GM18873 (cell line): ENCODE measurements around the gene PWP2.
"Not testable (repeated sequence)": the region's sequence is repeated elsewhere in the genome, so short reads cannot be mapped to it uniquely, and the experiment has no call there.

Experiments used
- ATAC-seq: cut with Tn5 transposase; IDR thresholded peaks from one replicate; pipeline ENCODE4 v1.9.1; 2021; ENCODE audit warnings: mild to moderate bottlenecking, moderate library complexity, moderate number of reproducible peaks; ENCODE audit not compliant: unreplicated experiment, low FRiP score

The PWP2 gene

DNA sequence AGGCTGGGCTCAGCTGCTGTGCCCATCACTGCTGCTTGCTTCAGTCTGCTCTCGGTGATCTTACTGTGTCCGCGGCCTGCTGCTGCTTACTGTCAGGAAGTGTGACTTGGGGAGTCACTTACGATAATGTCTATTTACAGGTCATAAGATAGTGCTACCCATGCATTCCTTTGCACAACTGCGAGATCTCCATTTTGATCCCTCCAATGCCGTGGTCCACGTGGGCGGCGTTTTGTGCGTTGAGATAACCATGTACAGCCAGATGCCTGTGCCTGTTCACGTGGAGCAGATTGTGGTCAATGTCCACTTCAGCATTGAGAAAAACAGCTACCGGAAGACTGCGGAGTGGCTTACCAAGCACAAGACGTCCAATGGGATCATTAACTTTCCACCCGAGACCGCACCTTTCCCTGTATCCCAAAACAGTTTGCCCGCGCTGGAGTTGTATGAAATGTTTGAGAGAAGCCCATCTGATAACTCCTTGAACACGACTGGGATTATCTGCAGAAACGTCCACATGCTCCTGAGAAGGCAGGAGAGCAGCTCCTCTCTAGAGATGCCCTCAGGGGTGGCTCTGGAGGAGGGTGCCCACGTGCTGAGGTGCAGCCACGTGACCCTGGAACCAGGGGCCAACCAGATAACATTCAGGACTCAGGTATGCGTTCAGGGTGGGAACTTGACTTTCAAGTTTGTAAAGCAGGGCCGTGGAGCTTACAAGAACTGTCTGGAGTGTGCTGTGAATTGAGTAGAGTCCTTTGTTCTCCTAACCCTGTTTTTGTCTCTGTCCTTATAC lies 24.4 kb upstream of the PWP2 start:
- ATAC-seq = no peak

DNA sequence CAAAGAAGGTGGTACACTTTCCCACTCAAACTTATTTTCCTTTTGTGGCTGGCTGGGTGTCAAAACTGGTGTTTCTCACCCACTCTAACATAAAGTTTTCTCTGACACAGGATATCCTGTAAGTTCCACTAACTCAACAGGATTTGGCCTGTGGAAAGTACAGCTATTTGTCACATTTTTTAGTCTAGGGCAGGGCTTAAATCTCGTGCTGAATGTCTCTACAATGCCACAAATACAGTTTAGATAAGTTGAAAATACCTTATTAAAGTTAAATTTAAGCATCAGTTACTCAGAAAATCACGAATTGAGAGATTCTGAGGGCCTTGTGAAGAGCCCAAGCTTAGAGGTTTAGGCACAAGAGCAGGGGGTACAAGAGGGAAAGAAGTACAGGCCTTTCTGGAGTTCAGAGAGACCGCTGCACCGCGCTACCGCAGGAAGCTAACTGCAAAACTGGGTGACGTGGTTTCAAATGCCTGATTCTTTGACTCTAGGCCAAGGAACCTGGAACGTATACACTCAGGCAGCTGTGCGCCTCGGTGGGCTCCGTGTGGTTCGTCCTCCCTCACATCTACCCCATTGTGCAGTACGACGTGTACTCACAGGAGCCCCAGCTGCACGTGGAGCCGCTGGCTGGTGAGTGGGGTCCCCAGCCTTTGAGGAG lies 23.4 kb upstream of the PWP2 start:
- ATAC-seq = no peak

DNA sequence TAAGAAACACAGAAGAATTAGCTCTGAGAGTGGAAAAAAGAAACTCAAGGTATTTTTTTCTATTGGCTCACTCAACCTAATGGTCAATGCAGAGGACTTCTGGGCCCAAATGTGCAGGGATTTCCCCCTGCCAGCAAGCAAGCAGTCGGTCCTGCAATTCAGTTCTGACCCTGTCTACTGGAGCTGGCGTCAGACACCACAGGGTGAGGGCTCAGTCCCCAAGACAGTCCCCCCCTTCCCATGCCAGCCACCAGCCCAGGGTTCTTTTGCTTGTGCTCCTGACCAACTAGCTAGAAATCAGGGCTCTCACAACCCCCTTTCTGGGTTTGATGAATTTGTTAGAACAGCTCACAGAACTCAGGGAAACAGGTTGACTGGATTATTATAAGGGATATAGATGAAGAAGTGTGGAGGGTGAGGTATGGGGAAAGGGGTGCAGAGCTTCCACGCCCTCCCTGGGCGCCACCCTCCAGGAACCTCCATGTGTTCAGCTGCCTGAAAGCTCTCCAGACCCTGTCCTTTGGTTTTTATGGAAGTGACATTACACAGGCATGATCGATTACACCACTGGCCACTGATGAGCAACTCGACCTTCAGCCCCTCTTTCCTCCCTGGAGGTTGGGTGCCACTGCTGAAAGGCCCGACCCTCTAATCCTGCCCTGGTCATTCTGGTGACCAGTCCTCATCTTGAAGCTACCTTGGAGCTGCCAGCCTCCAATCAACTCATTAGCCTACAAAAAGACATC lies 22.5 kb upstream of the PWP2 start:
- no peak for ATAC-seq

DNA sequence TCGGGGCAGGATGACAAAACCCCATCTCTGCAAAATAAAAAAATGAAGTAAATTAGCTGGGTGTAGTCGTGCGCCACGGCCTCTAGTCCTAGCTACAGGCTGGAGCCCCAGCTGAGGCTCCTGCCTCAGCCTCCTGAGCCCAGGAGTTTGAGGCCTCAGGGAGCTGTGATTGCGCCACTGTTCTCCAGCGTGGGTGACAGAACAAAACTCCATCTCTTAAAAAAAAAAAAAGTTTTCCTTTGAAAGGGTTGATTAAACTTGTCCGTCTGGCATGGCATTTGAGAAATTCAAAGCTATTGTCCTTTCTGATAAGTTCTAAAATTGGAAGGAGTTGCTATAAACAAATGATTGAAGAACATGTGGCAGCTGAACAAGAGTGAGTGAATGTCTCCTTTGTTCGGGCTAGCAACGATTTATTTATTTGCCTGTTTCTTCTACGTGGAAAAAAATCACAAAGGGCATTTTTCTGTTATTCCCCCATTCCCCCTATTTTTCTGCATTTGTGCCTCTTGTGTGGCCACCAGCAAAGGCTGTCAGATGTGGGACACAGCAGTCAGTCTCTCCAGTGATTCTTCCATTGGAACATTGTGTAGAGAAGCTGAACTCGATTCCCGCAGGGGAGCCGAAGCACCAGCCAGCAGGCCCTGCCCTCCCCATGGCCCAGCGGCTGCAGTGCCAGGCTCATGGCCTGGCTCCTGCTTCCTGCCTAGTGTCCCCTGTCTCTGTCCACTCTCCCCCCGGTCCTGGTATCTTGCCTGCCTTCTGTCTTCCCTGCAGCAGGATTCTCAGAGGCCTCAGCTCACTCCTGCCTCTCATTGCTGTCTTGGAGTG lies 21.5 kb upstream of the PWP2 start:
- no peak for ATAC-seq

DNA sequence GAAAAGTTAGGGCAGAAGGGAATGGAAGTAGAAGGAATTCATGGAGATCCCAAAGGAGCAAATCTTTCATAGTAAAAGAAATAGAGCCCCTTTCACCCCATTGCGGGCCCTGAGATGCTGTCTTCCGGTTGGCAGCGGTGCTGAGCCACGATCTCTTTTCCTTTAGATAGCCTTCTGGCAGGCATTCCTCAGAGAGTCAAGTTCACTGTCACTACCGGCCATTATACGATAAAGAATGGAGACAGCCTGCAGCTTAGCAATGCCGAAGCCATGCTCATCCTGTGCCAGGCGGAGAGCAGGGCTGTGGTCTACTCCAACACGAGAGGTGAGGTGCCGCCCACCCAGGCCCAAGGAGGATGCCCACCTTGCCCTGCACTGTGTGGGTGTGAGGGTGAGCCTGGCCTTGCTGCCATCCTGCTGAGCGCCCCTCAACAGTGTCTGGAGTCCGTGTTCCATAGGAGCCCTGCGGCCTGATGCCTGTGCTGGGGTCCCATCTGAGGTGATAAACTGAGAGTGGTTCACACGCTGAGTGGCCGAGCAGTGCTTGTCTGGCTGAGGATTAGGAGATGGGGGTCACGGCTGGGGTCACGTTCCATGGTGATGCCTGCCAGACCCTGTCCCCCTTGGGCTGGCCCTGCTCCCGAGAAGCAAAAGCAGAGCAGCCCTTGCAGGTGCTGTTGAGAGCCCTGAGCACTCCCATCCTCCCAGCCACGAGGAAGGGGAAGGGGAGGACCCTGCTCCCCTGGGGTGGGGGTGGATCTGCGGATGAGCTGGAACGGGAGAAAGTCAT lies 20.4 kb upstream of the PWP2 start:
- ATAC-seq = no peak

GRCh38 chr21:44087426-44088400 lies 19.5 kb upstream of the PWP2 start:
- ATAC-seq = no peak

DNA sequence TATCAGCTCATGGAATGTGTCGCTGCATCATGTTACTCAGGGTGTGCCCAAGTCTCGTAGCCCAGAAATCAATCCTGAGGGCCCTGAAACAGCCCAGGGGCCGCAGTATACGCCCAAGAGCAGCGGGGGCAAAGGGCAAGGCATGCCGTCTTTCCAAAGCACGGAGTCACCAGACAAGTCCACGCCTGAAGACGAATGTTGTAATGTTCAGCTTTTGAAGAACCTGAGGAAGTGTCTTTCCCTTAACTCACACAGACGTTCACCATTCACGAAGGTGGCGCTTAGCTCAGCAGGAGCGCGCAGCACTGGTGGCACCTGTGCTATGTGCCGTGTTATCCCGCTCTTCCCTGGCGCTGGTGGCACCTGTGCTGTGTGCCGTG lies 18.8 kb upstream of the PWP2 start:
- ATAC-seq = no peak

DNA sequence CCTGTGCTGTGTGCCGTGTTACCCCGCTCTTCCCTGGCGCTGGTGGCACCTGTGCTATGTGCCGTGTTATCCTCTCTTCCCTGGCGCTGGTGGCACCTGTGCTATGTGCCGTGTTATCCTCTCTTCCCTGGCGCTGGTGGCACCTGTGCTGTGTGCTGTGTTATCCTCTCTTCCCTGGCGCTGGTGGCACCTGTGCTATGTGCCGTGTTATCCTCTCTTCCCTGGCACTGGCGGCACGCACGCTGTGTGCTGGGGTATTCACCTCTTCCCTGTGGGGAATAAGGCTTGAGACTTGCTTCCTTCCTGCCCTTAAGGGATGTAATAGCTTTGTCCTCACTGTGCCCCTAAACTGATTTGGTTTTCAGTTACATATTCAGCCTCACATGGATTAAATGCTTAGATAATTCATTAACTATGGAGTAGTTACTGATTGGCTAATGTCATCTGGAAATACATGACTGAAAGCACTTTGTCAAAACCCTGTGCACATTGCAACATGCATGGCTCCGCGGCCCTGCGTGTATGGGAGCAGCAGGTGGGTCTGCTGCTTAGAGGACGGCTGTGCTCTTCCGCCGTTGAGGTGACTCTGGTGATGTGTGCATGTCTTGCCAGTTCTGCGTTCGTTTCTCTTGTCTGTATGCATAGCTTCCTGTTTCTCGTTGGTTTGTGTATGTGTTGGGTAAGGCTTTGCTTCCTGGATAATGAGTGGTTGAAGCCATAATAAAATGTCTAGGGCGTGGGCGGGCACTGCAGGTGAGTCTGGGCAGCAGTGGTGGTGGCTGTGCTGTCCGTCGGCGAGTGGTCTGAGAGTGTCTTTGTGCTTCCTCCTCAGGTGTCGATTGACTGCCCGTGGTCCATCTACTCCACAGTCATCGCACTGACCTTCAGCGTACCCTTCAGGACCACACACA lies 17.9 kb upstream of the PWP2 start:
- ATAC-seq = peak; percentile 54

DNA sequence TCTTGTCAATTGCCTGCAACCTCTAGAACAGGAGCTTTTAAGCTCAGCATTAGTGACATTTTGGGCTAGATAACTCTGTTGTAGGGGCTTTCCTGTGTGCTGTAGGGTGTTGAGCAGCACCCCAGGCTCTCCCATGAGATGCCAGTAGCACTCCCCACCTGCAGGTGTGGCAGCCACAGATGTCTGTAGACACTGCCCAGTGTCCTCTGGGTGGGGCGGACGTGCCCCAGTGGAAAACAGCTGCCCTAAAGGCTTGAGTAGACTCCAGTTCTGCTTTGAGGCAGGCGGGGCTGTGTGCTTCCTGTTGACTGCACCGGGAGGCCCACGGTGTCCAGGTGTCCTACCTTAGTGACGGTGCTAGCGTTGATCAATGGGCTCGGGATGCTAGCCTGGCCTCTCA lies 16.9 kb upstream of the PWP2 start:
- no peak for ATAC-seq

GRCh38 chr21:44092211-44092610 lies 15.0 kb upstream of the PWP2 start:
- no peak for ATAC-seq

DNA sequence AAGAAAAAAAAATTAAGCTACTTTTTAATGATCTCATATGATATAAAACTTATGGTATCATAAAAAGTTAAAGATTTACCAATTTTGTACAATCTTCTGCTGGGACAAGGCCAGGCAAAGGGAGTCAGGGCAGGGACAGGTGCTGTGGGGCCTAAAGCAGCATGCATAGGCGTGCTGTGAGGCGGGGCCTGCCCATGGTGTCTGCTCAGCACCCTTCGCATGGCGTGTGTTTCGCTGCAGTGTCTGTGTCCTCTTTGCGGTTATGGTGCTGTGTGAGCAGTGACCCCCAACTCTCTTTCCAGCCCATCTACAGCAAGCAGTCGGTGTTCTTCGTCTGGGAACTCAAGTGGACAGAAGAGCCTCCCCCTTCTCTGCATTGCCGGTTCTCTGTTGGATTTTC lies 13.4 kb upstream of the PWP2 start:
- no peak for ATAC-seq

GRCh38 chr21:44094832-44095231 lies 12.4 kb upstream of the PWP2 start:
- no peak for ATAC-seq

GRCh38 chr21:44098507-44098906 lies 8.7 kb upstream of the PWP2 start:
- not testable (repeated sequence) for ATAC-seq

GRCh38 chr21:44098964-44099363 lies 8.2 kb upstream of the PWP2 start:
- not testable (repeated sequence) for ATAC-seq

- ATAC-seq = not testable (repeated sequence)
Observed at GRCh38 chr21:44107589-44107988, 390 bp downstream of the PWP2 start.

- ATAC-seq = not testable (repeated sequence)
Observed at GRCh38 chr21:44113702-44114371, 6.6 kb downstream of the PWP2 start.

- ATAC-seq = not testable (repeated sequence)
Observed at GRCh38 chr21:44122131-44122530, 14.9 kb downstream of the PWP2 start.
